ENCODE data around the gene NELFE. TPM values are rescaled to one million over a fixed set of nuclear protein-coding genes. Genes with fewer than 3 reads are reported as not detected.

Gene NELFE
- total RNA-seq, 1 experiment from 2014 or later = 75.3 TPM

- no peaks in the 10 kb centered on the region for H3K27me3 Mint-ChIP-seq (ENCODE audit: insufficient read depth, unreplicated experiment)
- H3K9me3 Mint-ChIP-seq (ENCODE audit: unreplicated experiment) = no peaks in the 10 kb centered on the region
- no peak overlapping the region for H3K4me3 Mint-ChIP-seq (ENCODE audit: unreplicated experiment)
- H3K27ac Mint-ChIP-seq (ENCODE audit: unreplicated experiment) = no peak overlapping the region
- no peaks in the 10 kb centered on the region; the same call in 1 of the 2 replicates for H3K4me1 ChIP-seq
- BruUV-seq (replicated peaks) = no TSS peak
- ChIA-PET POLR2A (no interaction called here), CTCF (no interaction called here)
- TF ChIP-seq CTCF (IDR thresholded peaks at IDR 0.05; ENCODE audit: insufficient read depth in 1 of 2, low read depth in 1 of 2, low read length in 1 of 2, severe bottlenecking in 1 of 2, unreplicated experiment in 1 of 2) = no peak
- peaks cover 66% of the 10 kb centered on the region for H3K36me3 Mint-ChIP-seq (ENCODE audit: insufficient read depth, unreplicated experiment)
- no peak overlapping the region for H3K4me3 ChIP-seq (ENCODE audit: low read depth, low read length)
- H3K4me1 Mint-ChIP-seq (ENCODE audit: low read depth, unreplicated experiment) = peaks cover 14% of the 10 kb centered on the region
- H3K27me3 ChIP-seq (replicated peaks; ENCODE audit: control insufficient read depth, insufficient read depth, low read length) = no peaks in the 10 kb centered on the region
- H3K9me3 ChIP-seq = no peaks in the 10 kb centered on the region
- H3K36me3 ChIP-seq (ENCODE audit: control insufficient read depth, insufficient read depth, low read length) = peaks cover 8% of the 10 kb centered on the region
- DNase-seq = no peak
- intact Hi-C loops (cut with micrococcal nuclease; ENCODE audit: unreplicated experiment) = no loop called here
Observed at GRCh38 chr6:31965700-31966099, 6.9 kb upstream of the NELFE start.

- CTCF ChIA-PET = no interaction called here
- Histone ChIP-seq H3K9me3 (no peaks in the 10 kb centered on the region), H3K36me3 (ENCODE audit: control insufficient read depth, insufficient read depth, low read length) (peaks cover 9% of the 10 kb centered on the region), H3K4me3 (ENCODE audit: low read depth, low read length) (no peak overlapping the region), H3K4me1 (no peaks in the 10 kb centered on the region), H3K27me3 (replicated peaks; ENCODE audit: control insufficient read depth, insufficient read depth, low read length) (no peaks in the 10 kb centered on the region)
- Mint-ChIP-seq H3K4me1 (ENCODE audit: low read depth, unreplicated experiment) (peaks cover 15% of the 10 kb centered on the region), H3K4me3 (ENCODE audit: unreplicated experiment) (no peak overlapping the region), H3K27ac (ENCODE audit: unreplicated experiment) (no peak overlapping the region), H3K36me3 (ENCODE audit: insufficient read depth, unreplicated experiment) (peaks cover 61% of the 10 kb centered on the region), H3K27me3 (ENCODE audit: insufficient read depth, unreplicated experiment) (no peaks in the 10 kb centered on the region), H3K9me3 (ENCODE audit: unreplicated experiment) (no peaks in the 10 kb centered on the region)
- POLR2A ChIA-PET = no interaction called here
- TF ChIP-seq CTCF (IDR thresholded peaks at IDR 0.05; ENCODE audit: insufficient read depth in 1 of 2, low read depth in 1 of 2, low read length in 1 of 2, severe bottlenecking in 1 of 2, unreplicated experiment in 1 of 2) = no peak
- BruUV-seq (replicated peaks) = no TSS peak
- intact Hi-C loops (cut with micrococcal nuclease; ENCODE audit: unreplicated experiment) = no loop called here
- no peak for DNase-seq
Observed at GRCh38 chr6:31963921-31964320, 5.2 kb upstream of the NELFE start.

- Histone ChIP-seq H3K9me3 (no peaks in the 10 kb centered on the region), H3K4me3 (ENCODE audit: low read depth, low read length) (no peak overlapping the region), H3K27me3 (replicated peaks; ENCODE audit: control insufficient read depth, insufficient read depth, low read length) (no peaks in the 10 kb centered on the region), H3K4me1 (peaks cover 3% of the 10 kb centered on the region; the same call in 1 of the 2 replicates), H3K36me3 (ENCODE audit: control insufficient read depth, insufficient read depth, low read length) (peaks cover 10% of the 10 kb centered on the region)
- TF ChIP-seq CTCF (IDR thresholded peaks at IDR 0.05; ENCODE audit: insufficient read depth in 1 of 2, low read depth in 1 of 2, low read length in 1 of 2, severe bottlenecking in 1 of 2, unreplicated experiment in 1 of 2) = no peak
- ChIA-PET CTCF (no interaction called here), POLR2A (no interaction called here)
- peaks cover 66% of the 10 kb centered on the region for H3K36me3 Mint-ChIP-seq (ENCODE audit: insufficient read depth, unreplicated experiment)
- no peaks in the 10 kb centered on the region for H3K9me3 Mint-ChIP-seq (ENCODE audit: unreplicated experiment)
- DNase-seq = no peak
- BruUV-seq (replicated peaks) = no TSS peak
- H3K27me3 Mint-ChIP-seq (ENCODE audit: insufficient read depth, unreplicated experiment) = no peaks in the 10 kb centered on the region
- H3K4me3 Mint-ChIP-seq (ENCODE audit: unreplicated experiment) = no peak overlapping the region
- H3K4me1 Mint-ChIP-seq (ENCODE audit: low read depth, unreplicated experiment) = peaks cover 15% of the 10 kb centered on the region
- intact Hi-C loops (cut with micrococcal nuclease; ENCODE audit: unreplicated experiment) = no loop called here
- H3K27ac Mint-ChIP-seq (ENCODE audit: unreplicated experiment) = no peak overlapping the region
Observed at GRCh38 chr6:31961616-31962015, 2.8 kb upstream of the NELFE start.

All from Caco-2 (cell line).